Measurements from ENCODE around the gene EVI2B.
A peak's percentile ranks its signal among the peaks of the same experiment; 100 is the strongest.

Gene EVI2B

DNA sequence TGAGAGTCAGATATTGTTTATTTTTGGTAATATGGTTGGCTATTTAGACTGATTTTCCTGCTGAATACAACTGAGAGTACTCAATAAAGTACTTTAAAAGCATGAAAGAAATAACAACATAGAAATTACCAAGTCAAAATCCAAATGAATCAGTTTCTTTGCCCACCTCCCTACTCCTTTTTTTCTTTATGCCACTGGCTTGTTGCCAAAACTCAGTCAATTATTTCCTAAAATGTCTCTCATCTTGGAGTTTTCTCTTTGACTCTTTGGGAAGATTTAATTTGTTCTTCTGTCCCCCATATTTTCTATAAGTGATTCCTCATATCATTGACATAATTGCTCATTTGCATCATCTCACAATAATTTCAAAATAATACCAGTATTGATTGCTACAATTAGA, 14.2 kb downstream of the EVI2B start:
- no peak overlapping the region for H3K4me3 Mint-ChIP-seq
- peak overlapping the region in 2 of 3 experiments; percentile 11 to 15 for H3K27ac Mint-ChIP-seq
- H3K36me3 Mint-ChIP-seq (ENCODE audit: low read depth): peaks cover 13% of the 10 kb centered on the region
- no peaks in the 10 kb centered on the region for H3K4me1 Mint-ChIP-seq
- TF ChIP-seq, protein P1, sequence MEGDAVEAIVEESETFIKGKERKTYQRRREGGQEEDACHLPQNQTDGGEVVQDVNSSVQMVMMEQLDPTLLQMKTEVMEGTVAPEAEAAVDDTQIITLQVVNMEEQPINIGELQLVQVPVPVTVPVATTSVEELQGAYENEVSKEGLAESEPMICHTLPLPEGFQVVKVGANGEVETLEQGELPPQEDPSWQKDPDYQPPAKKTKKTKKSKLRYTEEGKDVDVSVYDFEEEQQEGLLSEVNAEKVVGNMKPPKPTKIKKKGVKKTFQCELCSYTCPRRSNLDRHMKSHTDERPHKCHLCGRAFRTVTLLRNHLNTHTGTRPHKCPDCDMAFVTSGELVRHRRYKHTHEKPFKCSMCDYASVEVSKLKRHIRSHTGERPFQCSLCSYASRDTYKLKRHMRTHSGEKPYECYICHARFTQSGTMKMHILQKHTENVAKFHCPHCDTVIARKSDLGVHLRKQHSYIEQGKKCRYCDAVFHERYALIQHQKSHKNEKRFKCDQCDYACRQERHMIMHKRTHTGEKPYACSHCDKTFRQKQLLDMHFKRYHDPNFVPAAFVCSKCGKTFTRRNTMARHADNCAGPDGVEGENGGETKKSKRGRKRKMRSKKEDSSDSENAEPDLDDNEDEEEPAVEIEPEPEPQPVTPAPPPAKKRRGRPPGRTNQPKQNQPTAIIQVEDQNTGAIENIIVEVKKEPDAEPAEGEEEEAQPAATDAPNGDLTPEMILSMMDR (IDR thresholded peaks at IDR 0.05; ENCODE audit: unreplicated experiment in 3 of 3): no peak
- no peaks in the 10 kb centered on the region for H3K9me3 Mint-ChIP-seq
- no peaks in the 10 kb centered on the region for H3K27me3 Mint-ChIP-seq (ENCODE audit: low read depth)

DNA sequence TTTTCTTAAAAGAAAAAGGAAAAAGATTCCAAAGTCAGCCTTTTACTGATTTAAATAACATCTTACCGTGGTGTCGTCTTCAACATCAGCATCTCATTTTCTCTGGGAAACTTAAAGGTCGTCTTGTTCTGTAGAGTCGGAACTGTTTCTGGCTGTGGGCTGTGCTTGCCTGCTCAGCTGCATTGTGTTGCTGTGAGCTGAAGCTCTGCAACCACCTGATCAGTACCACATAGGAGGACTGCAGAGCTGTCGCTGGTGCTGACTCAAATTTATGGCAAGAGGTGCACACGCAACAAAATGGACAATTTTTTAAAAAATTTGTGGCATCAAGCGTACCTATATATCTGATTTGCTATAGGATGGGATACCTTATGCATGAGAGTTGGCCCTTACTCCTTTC, 16.8 kb downstream of the EVI2B start, which contains the start of gene OMG:
TSS of gene OMG (minus strand) at position 150 of the 400 bp plus-strand sequence. CDS start 908 bp downstream, outside the sequence.
- Mint-ChIP-seq H3K9me3 (no peaks in the 10 kb centered on the region), H3K36me3 (ENCODE audit: low read depth) (peaks cover under 1% of the 10 kb centered on the region), H3K27ac (no peak within 1 kb of the TSS), H3K4me3 (no peak within 1 kb of the TSS), H3K4me1 (no peaks in the 10 kb centered on the region), H3K27me3 (ENCODE audit: low read depth) (no peaks in the 10 kb centered on the region)
- TF ChIP-seq, protein P1 (IDR thresholded peaks at IDR 0.05; ENCODE audit: unreplicated experiment in 3 of 3): no peak

DNA sequence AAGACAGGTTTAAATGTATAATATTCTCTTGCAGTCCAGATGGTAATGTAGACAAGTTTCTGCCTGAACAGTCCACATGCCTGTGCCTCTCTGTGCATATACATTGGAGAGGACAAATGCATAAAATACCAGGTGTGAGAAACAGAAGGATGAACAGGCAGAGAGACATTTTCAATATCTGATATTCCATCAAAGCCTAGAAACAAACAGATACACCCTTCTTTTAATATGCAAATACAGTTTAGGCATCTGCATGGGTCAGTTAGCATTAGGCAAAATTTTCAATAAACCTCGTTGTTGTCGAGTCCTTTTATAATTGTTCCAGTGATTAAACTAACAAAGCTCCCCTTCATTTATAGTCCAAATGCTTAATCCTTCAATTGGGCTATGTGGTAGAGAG, 17.7 kb downstream of the EVI2B start:
- TF ChIP-seq, protein P1 (IDR thresholded peaks at IDR 0.05; ENCODE audit: unreplicated experiment in 3 of 3): no peak
- H3K36me3 Mint-ChIP-seq (ENCODE audit: low read depth): peaks cover 8% of the 10 kb centered on the region
- no peaks in the 10 kb centered on the region for H3K9me3 Mint-ChIP-seq
- H3K4me3 Mint-ChIP-seq: no peak overlapping the region
- no peaks in the 10 kb centered on the region for H3K4me1 Mint-ChIP-seq
- H3K27me3 Mint-ChIP-seq (ENCODE audit: low read depth): no peaks in the 10 kb centered on the region
- no peak overlapping the region for H3K27ac Mint-ChIP-seq

DNA sequence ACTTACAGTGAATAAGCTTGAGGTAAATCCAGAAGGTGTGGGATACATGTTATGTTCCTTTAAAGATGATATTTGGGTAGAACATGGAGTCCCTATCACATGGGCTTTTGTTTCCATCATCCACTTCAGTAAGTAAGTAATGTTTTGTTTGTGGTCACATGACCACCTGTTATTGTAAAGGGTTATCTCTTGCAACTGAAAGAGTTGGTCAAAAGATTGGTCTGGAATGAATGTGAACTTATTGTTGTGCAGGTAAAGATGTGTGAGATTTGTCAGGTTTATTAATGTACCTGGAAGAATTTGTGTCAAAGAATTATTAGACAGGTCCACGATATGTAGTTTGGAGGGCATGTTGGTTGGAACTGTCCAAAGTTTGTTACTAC, 18.4 kb downstream of the EVI2B start:
- H3K4me3 Mint-ChIP-seq: no peak overlapping the region
- no peaks in the 10 kb centered on the region for H3K4me1 Mint-ChIP-seq
- no peak overlapping the region for H3K27ac Mint-ChIP-seq

DNA sequence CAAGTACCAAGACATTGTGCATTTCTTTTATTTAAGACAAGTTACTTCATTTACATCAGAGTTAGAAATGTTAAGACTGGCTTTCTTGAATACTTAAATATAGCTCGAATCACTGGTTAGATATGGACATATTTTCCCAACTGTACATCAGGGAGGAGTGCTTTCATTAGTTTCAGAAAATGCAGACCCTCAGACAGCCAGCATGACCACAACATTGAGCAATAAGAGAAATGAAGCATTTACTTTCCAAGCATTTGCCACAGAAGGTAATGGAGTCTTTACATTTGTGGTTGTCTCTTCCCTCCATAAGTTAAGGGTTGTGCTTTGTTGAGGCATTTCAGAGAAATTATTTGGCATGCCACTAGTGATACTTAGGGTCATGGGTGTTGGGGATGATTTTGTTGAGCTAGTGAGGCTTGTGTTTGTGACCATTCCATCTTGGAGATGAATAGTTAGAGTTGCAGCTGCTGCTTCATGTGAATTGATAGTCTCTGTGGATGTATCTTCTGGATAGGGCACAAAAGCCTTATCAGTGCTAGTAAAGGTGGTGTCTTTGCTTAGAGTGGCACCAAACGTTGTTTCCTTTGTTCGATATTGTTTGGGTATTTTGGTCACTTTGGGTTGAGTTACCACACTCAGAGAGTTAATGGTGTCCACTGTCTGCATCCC, 18.9 kb downstream of the EVI2B start:
- no peak overlapping the region for H3K27ac Mint-ChIP-seq
- no peak overlapping the region for H3K4me3 Mint-ChIP-seq
- no peaks in the 10 kb centered on the region for H3K27me3 Mint-ChIP-seq (ENCODE audit: low read depth)
- TF ChIP-seq, protein P1 (IDR thresholded peaks at IDR 0.05; ENCODE audit: unreplicated experiment in 3 of 3): no peak
- H3K36me3 Mint-ChIP-seq (ENCODE audit: low read depth): peaks cover 8% of the 10 kb centered on the region
- H3K9me3 Mint-ChIP-seq: no peaks in the 10 kb centered on the region
- no peaks in the 10 kb centered on the region for H3K4me1 Mint-ChIP-seq

More for the DNA sequence above, 18.4 kb downstream of the EVI2B start:
- TF ChIP-seq, protein P1 (IDR thresholded peaks at IDR 0.05; ENCODE audit: unreplicated experiment in 3 of 3): no peak
- H3K9me3 Mint-ChIP-seq: no peaks in the 10 kb centered on the region
- peaks cover 8% of the 10 kb centered on the region for H3K36me3 Mint-ChIP-seq (ENCODE audit: low read depth)
- no peaks in the 10 kb centered on the region for H3K27me3 Mint-ChIP-seq (ENCODE audit: low read depth)

DNA sequence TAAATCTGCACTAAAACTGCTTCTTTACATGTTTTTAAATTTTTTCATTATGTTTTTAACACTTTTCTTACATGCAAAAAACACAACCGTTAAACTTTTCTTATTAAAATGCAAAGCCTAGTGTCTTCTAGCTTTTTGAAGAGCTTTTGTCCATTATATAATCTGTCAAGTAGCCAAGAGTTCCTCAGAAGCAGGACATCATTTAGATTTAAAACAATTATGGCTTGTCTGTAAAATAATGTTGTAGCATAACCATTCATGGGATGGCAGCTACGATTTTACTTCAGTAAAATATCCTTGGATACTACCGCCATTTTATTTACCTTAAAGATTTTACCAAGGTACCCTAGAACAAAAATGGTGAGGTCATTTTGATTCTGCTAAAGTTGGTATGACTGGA, 19.6 kb downstream of the EVI2B start:
- no peak overlapping the region for H3K4me3 Mint-ChIP-seq
- no peaks in the 10 kb centered on the region for H3K27me3 Mint-ChIP-seq (ENCODE audit: low read depth)
- H3K4me1 Mint-ChIP-seq: no peaks in the 10 kb centered on the region
- H3K9me3 Mint-ChIP-seq: no peaks in the 10 kb centered on the region
- TF ChIP-seq, protein P1 (IDR thresholded peaks at IDR 0.05; ENCODE audit: unreplicated experiment in 3 of 3): no peak
- H3K36me3 Mint-ChIP-seq (ENCODE audit: low read depth): peaks cover 8% of the 10 kb centered on the region
- H3K27ac Mint-ChIP-seq: no peak overlapping the region

Measured in nephron (organoid).